HG02840 (cell line): ENCODE data around the gene MYBPH.

Experiments
- ATAC-seq: cut with Tn5 transposase; IDR thresholded peaks from one replicate; pipeline ENCODE4 v1.9.1; 2021; ENCODE audit warnings: mild to moderate bottlenecking, moderate library complexity, moderate number of reproducible peaks; ENCODE audit not compliant: unreplicated experiment, low FRiP score

MYBPH gene

GRCh38 chr1:203133970-203134725, 41.5 kb downstream of the MYBPH start:
- ATAC-seq: no peak

- no peak for ATAC-seq
Observed at GRCh38 chr1:203131548-203132200, 44.0 kb downstream of the MYBPH start.

- ATAC-seq: no peak
Observed at GRCh38 chr1:203130358-203130985, 45.2 kb downstream of the MYBPH start.

GRCh38 chr1:203129501-203130231, 46.0 kb downstream of the MYBPH start:
- no peak for ATAC-seq

GRCh38 chr1:203128716-203129500, 46.7 kb downstream of the MYBPH start:
- ATAC-seq: no peak

GRCh38 chr1:203128431-203128715, 47.3 kb downstream of the MYBPH start:
- ATAC-seq: no peak

GRCh38 chr1:203127666-203128430, 47.8 kb downstream of the MYBPH start, which contains the start of gene ADORA1:
Gene ADORA1 (plus strand): TSS chr1:203127726. CDS start chr1:203128842, 1,116 bp downstream.
- ATAC-seq: no peak

- no peak for ATAC-seq
Observed at GRCh38 chr1:203126866-203127665, 48.6 kb downstream of the MYBPH start.

- ATAC-seq: no peak
Observed at GRCh38 chr1:203126151-203126865, 49.3 kb downstream of the MYBPH start.

- no peak for ATAC-seq
Observed at GRCh38 chr1:203124546-203125317, 50.9 kb downstream of the MYBPH start.

GRCh38 chr1:203124011-203124410, 51.6 kb downstream of the MYBPH start:
- no peak for ATAC-seq

GRCh38 chr1:203122159-203122558, 53.5 kb downstream of the MYBPH start:
- ATAC-seq: no peak

GRCh38 chr1:203121186-203122015, 54.2 kb downstream of the MYBPH start:
- no peak for ATAC-seq

- ATAC-seq: no peak
Observed at GRCh38 chr1:203120325-203121153, 55.1 kb downstream of the MYBPH start.
